ENCODE data around the gene NTF3.
"Not testable (repeated sequence)": the region's sequence is repeated elsewhere in the genome, so short reads cannot be mapped to it uniquely, and the experiment has no call there.

The NTF3 gene

GRCh38 chr12:5513406-5513805 is 81.5 kb downstream of the NTF3 start:
- no peak for DNase-seq

DNA sequence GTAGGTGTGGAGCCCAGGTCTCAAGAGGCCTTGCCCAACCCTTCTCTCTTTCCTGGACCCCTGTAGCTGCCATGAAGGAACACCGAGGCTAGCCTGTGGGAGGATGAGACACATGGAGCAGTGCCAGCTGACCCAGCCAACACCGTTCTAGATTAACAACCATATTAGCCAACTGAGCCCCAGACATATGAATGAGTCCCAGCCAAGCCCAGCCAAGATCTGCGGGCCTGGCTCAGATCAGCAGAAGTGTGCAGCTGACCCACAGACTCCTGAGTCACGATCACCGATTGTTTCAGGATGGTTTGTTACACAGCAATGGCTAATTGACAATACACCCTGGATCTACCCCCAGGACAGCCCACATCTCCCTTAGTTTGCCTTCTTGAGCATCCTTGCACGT is 82.1 kb downstream of the NTF3 start:
- DNase-seq: no peak

GRCh38 chr12:5514545-5514944 is 82.6 kb downstream of the NTF3 start:
- no peak for DNase-seq

- no peak for DNase-seq
These were observed 83.5 kb downstream of the NTF3 start for GRCh38 chr12:5515458-5515857.

GRCh38 chr12:5516371-5517241 is 84.7 kb downstream of the NTF3 start:
- no peak for DNase-seq

GRCh38 chr12:5518584-5519365 is 86.9 kb downstream of the NTF3 start:
- DNase-seq: no peak

DNA sequence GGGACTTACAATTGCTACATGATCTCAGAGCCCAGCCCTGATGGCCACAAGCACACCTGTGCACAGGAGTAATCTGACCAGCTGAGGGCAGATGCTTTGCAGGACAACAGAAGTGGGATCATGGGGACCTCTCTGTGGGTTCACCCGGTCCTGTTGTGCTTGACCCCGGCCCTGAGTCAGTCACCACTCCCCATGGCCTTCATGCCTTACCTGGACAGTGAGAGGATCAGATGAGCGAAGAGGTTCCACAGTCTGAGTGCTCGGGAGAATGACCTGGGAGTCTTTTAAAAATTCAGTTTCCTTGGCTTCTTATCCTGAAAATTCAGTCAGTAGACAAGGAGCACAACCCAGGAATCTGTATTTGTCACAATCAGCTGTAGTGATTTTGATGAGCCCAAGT is 88.1 kb downstream of the NTF3 start:
- DNase-seq: no peak

- no peak for DNase-seq
These were observed 88.9 kb downstream of the NTF3 start for GRCh38 chr12:5520831-5521230.

- DNase-seq: no peak
These were observed 89.8 kb downstream of the NTF3 start for GRCh38 chr12:5521456-5522325.

- DNase-seq: no peak
These were observed 90.8 kb downstream of the NTF3 start for GRCh38 chr12:5522432-5523335.

GRCh38 chr12:5523396-5524115 is 91.6 kb downstream of the NTF3 start:
- no peak for DNase-seq

DNA sequence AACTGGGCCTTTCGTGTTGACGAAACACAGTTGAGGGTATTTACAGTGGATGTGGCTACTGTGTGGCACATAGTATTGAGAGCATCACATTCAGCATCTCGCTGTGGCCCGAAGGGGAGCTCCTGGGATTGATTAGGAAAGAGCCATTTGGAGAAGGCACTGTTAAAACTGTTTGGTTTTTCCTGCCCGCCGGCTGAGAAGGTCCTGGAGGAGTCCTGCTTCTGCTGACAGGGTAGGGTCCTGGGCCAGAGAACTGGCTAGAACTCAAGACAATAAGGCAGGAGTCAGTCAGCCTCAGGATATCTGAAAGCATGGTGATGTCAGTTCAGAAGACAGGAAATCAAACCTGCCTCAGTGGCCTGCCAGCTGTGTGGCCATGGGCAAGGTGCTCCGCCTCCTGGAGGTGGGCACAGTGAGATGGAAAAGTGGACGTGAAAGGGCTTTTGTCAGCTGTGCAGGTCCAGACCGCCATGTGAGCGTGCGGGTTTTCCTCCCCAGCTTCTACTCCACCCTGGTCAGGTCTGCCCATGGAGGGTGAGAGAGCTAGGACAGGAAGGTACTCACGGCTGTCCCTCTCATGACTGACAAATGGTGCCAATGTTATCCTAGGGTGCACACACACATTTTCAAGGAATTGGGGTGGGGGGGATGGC is 92.3 kb downstream of the NTF3 start:
- DNase-seq: no peak

- DNase-seq: no peak
These were observed 93.0 kb downstream of the NTF3 start for GRCh38 chr12:5524769-5525436.

GRCh38 chr12:5525783-5526367 is 94.0 kb downstream of the NTF3 start:
- DNase-seq: no peak

- DNase-seq: no peak
These were observed 101.5 kb downstream of the NTF3 start for GRCh38 chr12:5533368-5533767.

GRCh38 chr12:5534426-5535199 is 102.7 kb downstream of the NTF3 start:
- no peak for DNase-seq

GRCh38 chr12:5535541-5535940 is 103.6 kb downstream of the NTF3 start:
- no peak for DNase-seq

GRCh38 chr12:5537026-5537615 is 105.2 kb downstream of the NTF3 start:
- not testable (repeated sequence) for DNase-seq

All from T-helper 2 cell (primary cell).